Renal pelvis (tissue), 4 donors: ENCODE measurements around the gene CHMP2A. TPM values are rescaled to one million over a fixed set of nuclear protein-coding genes. Genes with fewer than 3 reads are reported as not detected.
A peak's percentile ranks its signal among the peaks of the same experiment; 100 is the strongest.

ENCODE experiments used
- DNase-seq: peaks from one replicate; pipeline ENCODE4 v3.0.0-alpha.2; 2013
- polyA plus RNA-seq, 3 donors: library from polyadenylated mRNA; unstranded; fragments of 120-200 nt; gene quantifications; one replicate each; pipeline ENCODE4 v1.2.1, GENCODE V29; 2013; ENCODE audit not compliant: insufficient read length in 3 of 3

Gene CHMP2A
- polyA plus RNA-seq, 3 donors = 117 to 136 (median 126) TPM

DNA sequence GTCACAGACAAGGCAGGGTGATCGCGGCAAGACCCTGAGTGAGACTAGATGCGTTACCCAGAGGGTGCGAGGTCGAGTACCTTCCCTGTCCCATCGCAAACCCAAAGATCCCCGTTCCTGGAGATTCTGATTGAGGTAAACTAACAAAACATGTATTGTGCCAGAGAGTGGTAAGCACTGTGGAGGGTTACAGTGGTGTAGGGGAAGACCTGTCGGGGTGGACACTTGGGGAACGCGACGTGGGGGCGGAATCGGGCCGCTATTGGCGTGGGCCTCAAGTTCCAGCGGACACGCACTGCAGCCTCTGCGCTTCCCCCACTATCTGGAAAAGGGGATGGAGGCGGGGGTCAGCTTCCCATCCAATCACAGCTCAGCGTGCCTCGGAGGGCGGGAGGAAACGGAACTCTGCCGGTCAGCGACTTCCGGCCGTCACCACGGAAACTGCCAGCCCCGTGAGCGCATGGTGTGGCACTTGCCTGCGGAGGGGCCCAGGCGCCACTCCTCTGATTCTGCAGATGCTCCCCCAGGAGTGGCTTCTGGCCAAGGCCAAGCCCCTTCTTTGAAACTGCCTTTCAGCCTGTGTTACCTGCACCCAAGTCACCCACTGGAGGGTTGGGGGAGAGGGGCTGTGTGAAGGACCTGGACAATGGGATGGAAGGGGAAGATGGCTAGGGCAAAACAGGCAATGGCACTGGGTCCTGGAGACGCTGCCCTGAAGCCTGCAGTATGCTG lies 4.5 kb upstream of the CHMP2A start:
- peak; percentile 92 for DNase-seq

DNA sequence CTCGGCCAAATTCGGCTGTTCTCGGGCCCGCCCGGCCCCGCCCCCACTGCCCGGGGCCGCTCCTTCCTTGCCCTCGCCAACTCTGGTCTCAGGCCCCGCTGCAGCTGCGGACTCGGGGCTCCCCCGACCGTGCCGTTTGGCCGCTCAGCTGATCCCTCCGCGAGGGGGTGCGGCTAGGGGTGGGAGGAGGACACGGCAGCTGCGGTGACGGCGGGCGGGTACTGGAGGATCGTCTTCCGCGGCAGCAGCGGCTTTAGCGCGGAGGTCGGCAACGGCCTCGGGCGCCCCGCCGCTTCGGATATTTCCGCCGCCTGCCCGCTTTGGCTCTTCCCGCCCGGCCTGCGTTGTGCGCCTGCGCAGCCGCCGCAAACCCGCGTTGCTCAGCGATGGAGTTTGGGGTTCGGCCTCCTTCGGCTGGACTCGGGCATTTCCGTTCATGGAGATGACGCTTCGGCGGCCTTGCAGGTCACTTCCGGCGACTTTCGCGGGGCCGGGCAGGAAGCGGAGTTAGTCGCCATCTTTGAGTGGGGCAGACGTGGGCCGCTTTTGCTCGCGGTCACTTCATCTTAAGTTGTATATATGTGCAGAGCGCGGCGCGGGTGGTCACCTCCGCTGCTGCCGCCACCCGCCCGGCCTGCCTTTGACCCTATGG lies 3.8 kb upstream of the CHMP2A start:
- peak; percentile 99 for DNase-seq

DNA sequence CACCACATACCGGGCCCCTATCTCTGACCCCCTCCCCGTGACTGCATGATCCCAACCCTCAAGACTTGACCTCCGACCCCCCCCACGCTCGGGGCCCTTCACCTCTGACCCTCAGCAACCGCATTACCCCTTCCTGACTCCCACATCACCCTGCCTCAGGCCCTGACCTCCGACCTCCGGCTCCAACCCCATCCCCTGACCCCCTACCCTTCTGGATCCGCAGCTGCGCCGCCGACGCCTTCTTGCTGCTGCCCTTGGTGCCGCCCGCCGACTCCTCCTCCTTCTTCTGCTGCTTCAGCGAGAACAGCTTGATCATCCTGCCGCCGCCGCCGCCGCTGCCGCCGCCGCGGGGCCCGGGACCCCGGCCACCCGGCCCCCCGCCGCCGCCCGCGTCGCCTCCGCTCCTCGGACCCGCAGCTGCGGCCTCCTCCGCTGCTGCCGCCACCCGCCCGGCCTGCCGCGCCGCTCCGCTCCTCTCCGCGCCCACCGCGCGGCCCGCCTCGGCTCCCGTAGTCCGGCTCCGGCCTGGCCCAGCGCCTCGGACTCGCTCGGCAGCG lies 3.2 kb upstream of the CHMP2A start, which contains the start of gene UBE2M:
Gene UBE2M, minus strand, starts transcription at position 546 of the 557 bp plus-strand sequence. Its CDS starts 230 bp downstream, at position 316.
- DNase-seq = no peak

DNA sequence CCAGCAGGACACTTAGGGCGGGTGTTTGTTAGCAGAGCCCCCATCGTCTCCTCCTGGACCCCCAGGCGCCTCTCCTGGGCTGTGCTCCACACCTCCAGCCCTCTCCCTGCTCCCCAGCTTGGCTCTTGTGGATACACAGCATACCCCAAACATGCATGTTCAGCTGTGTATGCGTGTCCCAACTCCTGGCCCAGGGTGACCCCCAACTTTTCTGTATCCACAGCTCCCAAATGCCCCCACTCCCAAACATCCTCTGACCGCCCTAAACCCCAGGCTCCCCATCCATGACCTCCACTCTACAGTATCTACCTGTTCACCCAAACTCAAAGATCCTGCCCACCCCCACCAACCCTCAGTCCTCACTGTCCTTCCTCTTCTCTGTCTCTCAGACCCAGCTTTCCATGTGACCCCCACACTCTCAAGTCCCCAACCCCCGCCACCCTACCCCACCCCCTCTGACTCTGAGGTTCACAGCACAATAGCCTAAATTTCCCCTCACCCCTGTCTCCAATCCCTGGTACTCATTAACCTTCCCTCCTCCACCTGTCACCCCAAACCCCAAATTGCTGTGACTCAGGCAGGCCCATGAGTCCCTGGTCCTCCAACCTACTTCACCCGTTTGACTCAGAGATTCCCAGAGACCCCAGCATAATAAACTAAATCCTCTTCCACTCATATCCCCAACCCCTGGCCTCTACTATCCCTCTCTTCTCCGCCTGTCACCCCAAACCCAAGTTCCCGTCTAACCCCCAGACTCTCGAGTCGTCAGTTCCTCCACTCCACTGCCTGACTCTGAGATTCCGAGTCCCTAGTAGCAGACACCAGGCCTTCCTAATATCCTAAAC lies 2.5 kb upstream of the CHMP2A start:
- DNase-seq = no peak

DNA sequence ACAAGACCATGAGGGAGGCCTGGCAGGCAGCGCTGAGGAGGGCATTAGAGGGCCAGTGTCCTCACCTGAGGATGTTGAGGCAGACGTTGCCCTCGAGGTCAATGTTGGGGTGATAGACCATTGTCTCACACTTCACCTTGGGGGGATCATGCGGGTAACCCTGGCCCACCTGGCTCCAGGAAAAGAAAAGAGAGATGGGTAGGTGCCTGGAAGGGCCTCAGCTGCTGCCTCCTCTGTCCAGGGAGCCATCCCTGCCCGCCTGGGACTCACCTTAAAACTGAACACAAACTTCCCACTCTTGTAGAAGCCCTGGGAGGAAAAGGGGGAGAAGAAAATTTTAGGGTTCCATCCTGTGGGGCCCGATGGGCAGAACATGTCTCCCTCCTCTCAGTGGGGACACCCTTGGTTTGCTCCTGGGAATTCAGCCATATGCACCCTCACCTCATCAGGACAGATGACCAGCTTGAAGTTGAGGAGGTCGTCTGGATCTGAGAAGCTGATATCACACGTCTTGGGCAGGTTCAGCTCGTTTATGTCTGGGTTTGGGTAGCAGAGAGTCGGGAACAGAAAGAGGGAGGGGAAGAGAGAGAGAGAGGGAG lies 1.8 kb upstream of the CHMP2A start:
- no peak for DNase-seq

DNA sequence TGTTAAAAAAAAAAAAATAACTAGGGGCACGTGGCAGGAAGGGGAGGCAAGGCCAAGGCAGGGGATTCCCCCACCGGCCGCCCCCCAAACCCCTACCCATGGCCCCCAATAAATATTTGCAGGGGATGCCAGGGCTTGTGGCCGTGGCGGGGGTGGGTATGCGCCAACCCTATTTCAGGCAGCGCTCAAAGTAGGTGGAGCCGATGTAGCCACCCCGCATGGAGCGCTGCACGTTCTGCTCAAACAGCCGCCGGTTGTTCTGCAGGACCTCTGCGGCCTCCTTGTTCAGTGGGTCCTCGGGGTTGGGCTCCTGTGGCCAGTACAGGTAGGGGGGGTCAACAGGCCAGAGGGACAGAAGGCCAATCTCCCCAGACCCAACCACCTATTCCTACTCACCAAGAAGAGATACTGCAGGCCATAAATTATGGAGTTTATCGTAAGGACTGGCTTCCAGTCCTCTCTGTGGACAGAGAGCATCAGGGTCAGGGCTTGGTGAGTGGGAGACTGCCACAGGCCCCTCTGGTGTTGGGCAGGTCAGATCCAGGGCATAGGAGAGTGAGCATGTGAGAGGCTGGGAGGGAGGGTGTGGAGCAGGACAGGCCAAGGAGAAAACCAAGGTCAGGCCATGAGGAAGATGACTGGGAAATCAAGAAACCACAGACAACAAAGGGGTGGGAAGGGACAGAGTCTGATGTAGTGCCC lies 1.2 kb upstream of the CHMP2A start:
- no peak for DNase-seq

DNA sequence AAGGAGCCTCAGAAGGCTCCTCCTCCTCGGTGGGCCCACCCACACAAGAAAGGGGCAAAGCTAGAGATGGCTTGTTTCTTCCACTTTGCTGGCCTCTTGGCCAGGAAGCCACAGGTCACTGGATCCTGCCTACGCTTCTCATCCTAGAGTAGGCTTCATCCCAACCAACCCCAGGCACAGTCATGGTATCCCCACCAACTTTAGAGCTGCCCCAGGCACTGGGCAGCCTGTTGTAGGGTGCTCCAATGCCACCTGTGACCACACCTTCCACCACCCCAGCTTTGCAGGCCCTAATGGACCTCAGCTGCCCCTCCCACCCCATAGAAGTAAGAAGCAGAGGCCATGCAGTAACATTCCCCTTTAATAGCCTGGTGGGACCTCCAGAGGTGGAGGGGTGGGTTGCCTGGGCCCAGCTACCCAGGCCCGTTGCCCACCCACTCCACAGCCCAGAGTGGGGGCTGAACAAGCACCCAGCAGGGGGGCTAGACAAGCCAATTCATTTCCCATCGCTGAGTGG lies 522 bp upstream of the CHMP2A start:
- no peak for DNase-seq

DNA sequence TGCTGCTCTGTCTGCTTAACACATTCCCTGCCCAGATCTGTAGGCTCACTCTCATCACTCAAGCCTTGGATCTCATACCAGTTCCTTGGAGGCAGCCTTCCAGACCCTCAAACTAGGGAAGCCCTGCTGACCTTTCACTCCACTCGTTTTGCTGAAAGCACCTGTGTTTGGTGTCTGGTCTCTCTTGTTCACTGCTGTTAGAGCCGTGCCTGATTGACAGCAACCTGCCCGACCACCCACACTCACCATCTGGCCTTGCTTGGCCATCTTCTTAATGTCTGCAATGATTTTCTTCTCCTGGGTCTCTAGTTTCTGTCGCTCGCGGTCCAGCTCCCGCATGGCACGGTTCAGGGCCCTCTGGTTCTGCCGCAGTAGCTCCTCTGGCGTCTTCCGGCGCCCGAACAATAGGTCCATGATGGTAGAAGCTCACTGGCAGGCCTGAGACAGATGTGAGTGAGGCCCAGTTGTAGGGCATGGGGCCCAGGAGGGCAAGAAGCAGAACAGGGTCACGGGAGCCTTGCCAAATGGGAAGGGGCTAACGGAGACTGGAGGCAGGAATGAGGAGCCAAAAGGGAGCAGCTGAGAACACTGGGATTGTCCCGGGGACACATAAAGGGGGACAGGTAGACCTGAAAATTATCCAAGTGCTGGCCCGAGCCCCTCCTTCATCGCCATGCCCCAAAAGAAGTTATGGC lies 959 bp downstream of the CHMP2A start:
- DNase-seq = no peak

DNA sequence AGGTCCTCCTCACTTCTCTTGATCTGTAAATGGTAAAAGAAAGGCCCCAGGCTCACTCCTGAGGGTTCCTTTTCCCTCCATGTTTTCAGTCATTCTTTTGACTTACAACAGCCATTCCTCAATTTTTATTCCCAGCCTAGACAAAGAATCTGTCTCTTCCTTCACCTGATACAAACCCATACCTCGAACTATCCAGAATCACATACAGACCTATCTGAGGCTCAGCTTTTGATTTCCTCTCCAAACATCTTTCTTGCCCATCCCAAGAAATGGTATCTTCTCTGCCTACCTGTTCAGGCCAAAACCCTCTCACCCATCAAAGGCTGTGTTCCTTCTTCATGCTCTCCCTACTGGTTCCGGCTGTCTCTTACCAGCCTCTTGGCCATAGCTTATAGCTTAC lies 2.2 kb downstream of the CHMP2A start:
- no peak for DNase-seq

DNA sequence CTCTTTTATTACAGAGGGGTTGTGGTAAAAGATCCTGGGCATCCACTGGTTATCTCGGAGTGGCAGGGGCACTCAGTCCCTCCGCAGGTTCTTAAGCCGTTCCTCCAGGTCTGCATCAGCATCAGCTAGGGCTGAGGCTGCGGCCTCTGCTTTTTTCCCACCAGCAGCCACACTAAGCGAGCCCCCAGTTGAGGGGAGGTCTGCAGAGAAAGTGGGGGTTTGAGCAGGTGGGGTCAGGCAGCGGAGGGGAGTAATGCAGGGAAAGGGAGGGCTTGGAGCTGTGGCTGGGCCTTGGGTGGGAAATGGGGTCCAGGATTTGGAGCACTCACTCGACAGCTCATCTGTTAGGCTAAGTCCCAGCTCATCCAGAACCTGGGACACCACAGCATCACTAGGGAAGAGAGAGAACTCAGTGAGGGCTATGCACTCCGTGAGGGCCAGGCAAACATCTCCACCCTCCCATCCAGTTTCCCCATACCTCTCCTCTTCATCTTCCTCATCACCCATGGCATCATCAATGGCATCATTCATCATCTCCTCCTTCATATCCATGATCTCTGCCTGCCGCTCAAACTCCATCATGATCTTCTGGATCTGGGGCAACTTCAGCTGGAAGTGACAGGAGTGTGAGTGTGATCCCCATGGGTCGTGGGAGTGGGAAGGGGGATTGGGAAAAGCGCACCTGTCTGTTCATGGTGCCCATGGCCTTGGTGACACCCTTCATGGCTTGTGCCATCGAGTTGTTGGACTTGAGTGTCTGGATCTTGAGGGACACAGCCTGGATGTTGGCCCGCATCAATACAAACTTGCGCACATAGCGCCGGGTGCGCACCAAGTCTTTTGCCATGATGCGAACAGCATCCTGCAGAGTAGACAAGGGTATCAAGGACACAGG lies 3.1 kb downstream of the CHMP2A start:
- DNase-seq = no peak

DNA sequence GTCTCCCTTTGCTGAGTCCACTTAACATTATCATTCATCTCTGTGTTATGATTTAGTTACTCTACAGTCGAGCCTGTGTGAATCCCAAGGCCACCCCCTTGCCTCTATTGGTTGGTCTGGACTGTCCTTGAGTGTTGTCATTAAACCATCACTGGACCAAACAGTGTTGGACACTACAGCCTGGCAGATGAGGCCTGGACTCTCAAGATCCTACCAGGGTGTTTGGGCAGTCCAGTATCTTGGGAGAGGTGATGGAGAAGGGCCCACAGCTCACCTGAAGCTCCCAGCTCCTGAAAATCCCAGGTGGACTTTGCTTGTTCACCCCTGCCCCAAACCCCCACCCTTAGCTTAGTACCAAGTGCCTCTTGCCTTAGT lies 3.8 kb downstream of the CHMP2A start:
- no peak for DNase-seq

DNA sequence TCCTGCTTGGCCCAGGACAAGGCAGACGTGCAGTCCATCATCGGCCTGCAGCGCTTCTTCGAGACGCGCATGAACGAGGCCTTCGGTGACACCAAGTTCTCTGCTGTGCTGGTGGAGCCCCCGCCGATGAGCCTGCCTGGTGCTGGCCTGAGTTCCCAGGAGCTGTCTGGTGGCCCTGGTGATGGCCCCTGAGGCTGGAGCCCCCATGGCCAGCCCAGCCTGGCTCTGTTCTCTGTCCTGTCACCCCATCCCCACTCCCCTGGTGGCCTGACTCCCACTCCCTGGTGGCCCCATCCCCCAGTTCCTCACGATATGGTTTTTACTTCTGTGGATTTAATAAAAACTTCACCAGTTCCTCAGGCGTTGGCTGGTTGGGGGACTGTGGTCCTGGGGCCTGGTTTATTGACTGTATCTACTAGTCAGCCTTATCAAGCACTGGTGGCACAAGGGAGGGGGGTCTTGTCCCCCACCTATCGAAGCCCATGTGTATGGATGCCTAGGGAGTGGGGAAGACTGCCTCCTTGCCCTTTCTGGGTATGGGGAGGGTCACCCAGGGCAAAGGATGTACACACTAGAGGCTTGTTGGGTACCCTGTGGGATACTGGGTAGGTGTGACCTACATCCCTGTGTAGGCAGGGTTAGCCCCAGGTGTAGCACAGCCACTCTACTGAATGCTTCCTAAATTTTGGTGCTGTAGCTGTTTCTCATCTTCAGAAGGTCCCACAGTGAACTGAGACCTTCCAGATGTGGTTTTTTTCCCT lies 4.4 kb downstream of the CHMP2A start:
- no peak for DNase-seq

DNA sequence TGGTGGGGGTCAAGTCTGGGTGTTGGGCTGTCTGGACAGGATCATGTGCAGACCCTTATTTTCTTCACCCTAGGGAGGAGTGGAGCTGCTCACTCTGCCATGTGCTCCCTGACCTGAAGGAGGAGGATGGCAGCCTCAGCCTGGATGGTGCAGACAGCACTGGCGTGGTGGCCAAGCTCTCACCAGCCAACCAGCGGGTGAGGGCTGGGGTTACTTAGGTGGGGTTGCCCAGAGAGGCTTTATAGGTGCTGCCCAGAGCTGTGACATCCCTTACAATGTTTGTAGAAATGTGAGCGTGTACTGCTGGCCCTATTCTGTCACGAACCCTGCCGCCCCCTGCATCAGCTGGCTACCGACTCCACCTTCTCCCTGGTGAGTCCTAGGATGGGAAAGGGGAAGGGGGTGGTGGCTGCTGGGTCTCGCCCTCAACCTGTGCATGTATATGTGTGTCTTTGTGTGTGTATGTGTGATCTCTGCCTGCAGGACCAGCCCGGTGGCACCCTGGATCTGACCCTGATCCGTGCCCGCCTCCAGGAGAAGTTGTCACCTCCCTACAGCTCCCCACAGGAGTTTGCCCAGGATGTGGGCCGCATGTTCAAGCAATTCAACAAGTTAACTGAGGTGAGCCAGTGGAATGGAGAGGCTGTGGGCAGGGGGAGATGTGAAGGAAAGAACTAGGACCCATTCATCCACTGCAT lies 5.1 kb downstream of the CHMP2A start:
- DNase-seq = no peak

DNA sequence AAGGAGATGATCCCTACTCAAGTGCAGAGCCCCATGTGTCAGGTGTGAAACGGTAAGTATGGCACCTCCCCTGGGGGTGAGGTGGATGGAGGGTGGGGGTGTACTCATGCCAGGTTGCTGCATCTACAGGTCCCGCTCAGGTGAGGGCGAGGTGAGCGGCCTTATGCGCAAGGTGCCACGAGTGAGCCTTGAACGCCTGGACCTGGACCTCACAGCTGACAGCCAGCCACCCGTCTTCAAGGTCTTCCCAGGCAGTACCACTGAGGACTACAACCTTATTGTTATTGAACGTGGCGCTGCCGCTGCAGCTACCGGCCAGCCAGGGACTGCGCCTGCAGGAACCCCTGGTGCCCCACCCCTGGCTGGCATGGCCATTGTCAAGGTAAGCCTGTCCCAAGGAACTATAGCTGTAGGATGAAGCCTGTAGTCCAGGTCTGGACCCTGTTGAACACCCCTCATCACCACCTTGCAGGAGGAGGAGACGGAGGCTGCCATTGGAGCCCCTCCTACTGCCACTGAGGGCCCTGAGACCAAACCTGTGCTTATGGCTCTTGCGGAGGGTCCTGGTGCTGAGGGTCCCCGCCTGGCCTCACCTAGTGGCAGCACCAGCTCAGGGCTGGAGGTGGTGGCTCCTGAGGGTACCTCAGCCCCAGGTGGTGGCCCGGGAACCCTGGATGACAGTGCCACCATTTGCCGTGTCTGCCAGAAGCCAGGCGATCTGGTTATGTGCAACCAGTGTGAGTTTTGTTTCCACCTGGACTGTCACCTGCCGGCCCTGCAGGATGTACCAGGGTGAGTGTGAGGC lies 5.8 kb downstream of the CHMP2A start:
- DNase-seq = no peak

DNA sequence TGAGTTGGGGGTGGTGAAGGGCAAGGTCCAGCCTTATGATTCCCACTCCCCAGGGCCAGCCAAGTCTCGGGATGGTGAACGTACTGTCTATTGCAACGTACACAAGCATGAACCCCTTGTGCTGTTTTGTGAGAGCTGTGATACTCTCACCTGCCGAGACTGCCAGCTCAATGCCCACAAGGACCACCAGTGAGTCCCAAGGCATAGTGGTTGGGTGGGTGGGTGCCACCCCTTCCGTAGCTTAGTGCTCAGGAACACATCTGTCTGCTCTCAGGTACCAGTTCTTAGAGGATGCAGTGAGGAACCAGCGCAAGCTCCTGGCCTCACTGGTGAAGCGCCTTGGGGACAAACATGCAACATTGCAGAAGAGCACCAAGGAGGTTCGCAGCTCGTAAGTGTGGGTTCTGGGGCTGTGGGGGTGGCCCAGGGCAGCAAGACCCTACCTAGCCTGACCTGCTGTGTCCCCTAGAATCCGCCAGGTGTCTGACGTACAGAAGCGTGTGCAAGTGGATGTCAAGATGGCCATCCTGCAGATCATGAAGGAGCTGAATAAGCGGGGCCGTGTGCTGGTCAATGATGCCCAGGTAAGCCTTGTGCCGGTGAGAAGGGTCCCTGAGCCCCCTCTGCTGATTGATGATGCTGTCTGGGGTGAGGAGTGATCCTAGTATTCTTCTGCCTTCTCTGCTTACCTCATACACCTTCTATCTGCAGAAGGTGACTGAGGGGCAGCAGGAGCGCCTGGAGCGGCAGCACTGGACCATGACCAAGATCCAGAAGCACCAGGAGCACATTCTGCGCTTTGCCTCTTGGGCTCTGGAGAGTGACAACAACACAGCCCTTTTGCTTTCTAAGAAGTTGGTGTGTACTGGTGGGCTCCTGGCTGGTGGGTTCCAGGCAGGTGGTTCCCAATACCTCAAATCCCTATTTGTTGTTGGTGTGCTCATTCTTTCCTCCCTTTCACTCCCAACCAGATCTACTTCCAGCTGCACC lies 7.3 kb downstream of the CHMP2A start:
- no peak for DNase-seq

DNA sequence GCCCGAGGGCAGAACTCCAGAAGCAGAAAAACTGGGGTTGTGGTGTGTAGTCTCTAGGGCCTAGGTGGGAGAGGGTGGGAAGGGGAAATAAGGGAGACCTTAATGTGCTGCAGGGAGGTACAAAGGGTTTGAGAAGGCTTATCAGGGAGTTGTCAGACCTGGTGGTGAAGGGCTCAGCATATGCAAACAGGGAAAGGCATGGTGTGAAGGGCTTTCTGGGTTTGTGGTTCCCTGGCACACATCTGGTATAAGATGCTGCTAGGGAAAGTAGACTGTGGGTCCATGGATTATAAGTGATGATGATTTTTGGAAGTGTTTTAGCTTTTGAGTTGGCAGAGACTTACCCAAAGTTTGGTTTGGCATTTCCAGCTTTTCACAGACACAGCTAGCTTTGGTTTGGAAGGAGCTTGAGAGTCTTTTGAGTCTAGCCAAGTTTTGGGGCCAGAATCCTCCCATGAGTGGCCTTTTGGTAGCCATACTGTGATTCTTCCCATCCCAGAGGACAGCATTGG lies 8.8 kb downstream of the CHMP2A start:
- DNase-seq = no peak
